ENCODE measurements around the gene FRK. TPM values are rescaled to one million over a fixed set of nuclear protein-coding genes. Genes with fewer than 3 reads are reported as not detected.

FRK gene
- total and polyA plus RNA-seq, 7 donors: 0.10 to 4.2 (median 1.4) TPM

- 91 to 97% (median 91%) methylated on average over 4 of the region's 4 CpGs for WGBS, 3 donors
- no peak for DNase-seq
- no peak for TF ChIP-seq CTCF (IDR thresholded peaks at IDR 0.05)
- Histone ChIP-seq H3K27ac (no peak overlapping the region), H3K36me3 (ENCODE audit: insufficient read depth in 1 of 2, low read depth in 1 of 2) (no peaks in the 10 kb centered on the region), H3K27me3 (ENCODE audit: insufficient read depth in 3 of 3, low read length in 2 of 3) (no peaks in the 10 kb centered on the region), H3K4me3 (no peak overlapping the region), H3K9me3 (no peaks in the 10 kb centered on the region), H3K4me1 (no peaks in the 10 kb centered on the region)
- intact Hi-C loops (cut with DNase I): no loop called here
- no peak for ATAC-seq
Measured at GRCh38 chr6:115983998-115984397, 76.7 kb downstream of the FRK start.

- Histone ChIP-seq H3K27ac (no peak overlapping the region), H3K27me3 (ENCODE audit: insufficient read depth in 3 of 3, low read length in 2 of 3) (no peaks in the 10 kb centered on the region), H3K36me3 (ENCODE audit: insufficient read depth in 1 of 2, low read depth in 1 of 2) (no peaks in the 10 kb centered on the region), H3K4me3 (no peak overlapping the region), H3K9me3 (no peaks in the 10 kb centered on the region), H3K4me1 (no peaks in the 10 kb centered on the region)
- TF ChIP-seq CTCF (IDR thresholded peaks at IDR 0.05): no peak
- intact Hi-C loops (cut with DNase I): no loop called here
- WGBS, 3 donors: 94 to 97% (median 95%) methylated on average over 2 of the region's 2 CpGs
- no peak for ATAC-seq
- DNase-seq: no peak
Measured at GRCh38 chr6:115982453-115982852, 78.2 kb downstream of the FRK start.

GRCh38 chr6:115977220-115977619, 83.5 kb downstream of the FRK start:
- Histone ChIP-seq H3K27ac (no peak overlapping the region), H3K9me3 (no peaks in the 10 kb centered on the region), H3K36me3 (ENCODE audit: insufficient read depth in 1 of 2, low read depth in 1 of 2) (no peaks in the 10 kb centered on the region), H3K27me3 (ENCODE audit: insufficient read depth in 3 of 3, low read length in 2 of 3) (no peaks in the 10 kb centered on the region), H3K4me3 (no peak overlapping the region), H3K4me1 (no peaks in the 10 kb centered on the region)
- DNase-seq (no peak), ATAC-seq (no peak)
- intact Hi-C loops (cut with DNase I): no loop called here
- 37 to 48% (median 42%) methylated on average over 2 of the region's 2 CpGs for WGBS, 3 donors
- TF ChIP-seq CTCF (IDR thresholded peaks at IDR 0.05): no peak

- no peaks in the 10 kb centered on the region for H3K36me3 ChIP-seq (ENCODE audit: insufficient read depth in 1 of 2, low read depth in 1 of 2)
- H3K27me3 ChIP-seq (ENCODE audit: insufficient read depth in 3 of 3, low read length in 2 of 3): no peaks in the 10 kb centered on the region
- DNase-seq (no peak), ATAC-seq (no peak)
- H3K4me1 ChIP-seq: no peaks in the 10 kb centered on the region
- no peak overlapping the region for H3K27ac ChIP-seq
- H3K9me3 ChIP-seq: no peaks in the 10 kb centered on the region
- no peak for TF ChIP-seq CTCF (IDR thresholded peaks at IDR 0.05)
- intact Hi-C loops (cut with DNase I): no loop called here
- H3K4me3 ChIP-seq: no peak overlapping the region
- WGBS, 3 donors: 58 to 89% (median 63%) methylated on average over 2 of the region's 2 CpGs
Measured at GRCh38 chr6:115976321-115976870, 84.3 kb downstream of the FRK start.

- intact Hi-C loops (cut with DNase I): no loop called here
Measured at GRCh38 chr6:115972679-115973078, 88.0 kb downstream of the FRK start.

More at GRCh38 chr6:115972679-115973078, 88.0 kb downstream of the FRK start:
- no peak for TF ChIP-seq CTCF (IDR thresholded peaks at IDR 0.05)
- ATAC-seq (no peak), DNase-seq (no peak)
- Histone ChIP-seq H3K4me1 (peaks cover 4% of the 10 kb centered on the region), H3K27me3 (ENCODE audit: insufficient read depth in 3 of 3, low read length in 2 of 3) (no peaks in the 10 kb centered on the region), H3K9me3 (no peaks in the 10 kb centered on the region), H3K27ac (no peak overlapping the region), H3K36me3 (ENCODE audit: insufficient read depth in 1 of 2, low read depth in 1 of 2) (no peaks in the 10 kb centered on the region), H3K4me3 (no peak overlapping the region)
- 74 to 83% (median 81%) methylated on average over 2 of the region's 2 CpGs for WGBS, 3 donors

All from psoas muscle (tissue), 8 donors.